ENCODE measurements around the gene ARID1B. TPM values are rescaled to one million over a fixed set of nuclear protein-coding genes. Genes with fewer than 3 reads are reported as not detected.

Gene ARID1B
- total and polyA plus RNA-seq, 8 donors, result 67.6 to 102 (median 99.0) TPM

- ATAC-seq (peak; percentile 62), DNase-seq (peak in 1 of 4 donors; percentile 82)
- intact Hi-C loops (cut with DNase I), result no loop called here
- Histone ChIP-seq H3K36me3 (no peaks in the 10 kb centered on the region), H3K4me3 (peak overlapping the region; percentile 34 to 44), H3K27me3 (peaks cover 27 to 71% of the 10 kb centered on the region in 2 donors), H3K9me3 (no peaks in the 10 kb centered on the region), H3K27ac (no peak overlapping the region), H3K4me1 (peaks cover 11 to 29% of the 10 kb centered on the region in 2 donors)
- TF ChIP-seq, protein P1, sequence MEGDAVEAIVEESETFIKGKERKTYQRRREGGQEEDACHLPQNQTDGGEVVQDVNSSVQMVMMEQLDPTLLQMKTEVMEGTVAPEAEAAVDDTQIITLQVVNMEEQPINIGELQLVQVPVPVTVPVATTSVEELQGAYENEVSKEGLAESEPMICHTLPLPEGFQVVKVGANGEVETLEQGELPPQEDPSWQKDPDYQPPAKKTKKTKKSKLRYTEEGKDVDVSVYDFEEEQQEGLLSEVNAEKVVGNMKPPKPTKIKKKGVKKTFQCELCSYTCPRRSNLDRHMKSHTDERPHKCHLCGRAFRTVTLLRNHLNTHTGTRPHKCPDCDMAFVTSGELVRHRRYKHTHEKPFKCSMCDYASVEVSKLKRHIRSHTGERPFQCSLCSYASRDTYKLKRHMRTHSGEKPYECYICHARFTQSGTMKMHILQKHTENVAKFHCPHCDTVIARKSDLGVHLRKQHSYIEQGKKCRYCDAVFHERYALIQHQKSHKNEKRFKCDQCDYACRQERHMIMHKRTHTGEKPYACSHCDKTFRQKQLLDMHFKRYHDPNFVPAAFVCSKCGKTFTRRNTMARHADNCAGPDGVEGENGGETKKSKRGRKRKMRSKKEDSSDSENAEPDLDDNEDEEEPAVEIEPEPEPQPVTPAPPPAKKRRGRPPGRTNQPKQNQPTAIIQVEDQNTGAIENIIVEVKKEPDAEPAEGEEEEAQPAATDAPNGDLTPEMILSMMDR (IDR thresholded peaks at IDR 0.05), result no peak
Measured at GRCh38 chr6:157236040-157236725, 459.0 kb downstream of the ARID1B start.

- H3K36me3 ChIP-seq, result no peaks in the 10 kb centered on the region
- no peak overlapping the region for H3K4me3 ChIP-seq
- TF ChIP-seq, protein P1 (IDR thresholded peaks at IDR 0.05), result no peak
- peaks cover 27 to 55% of the 10 kb centered on the region in 2 donors for H3K27me3 ChIP-seq
- H3K27ac ChIP-seq, result no peak overlapping the region
- DNase-seq (no peak), ATAC-seq (no peak)
- H3K4me1 ChIP-seq, result peaks cover 11 to 29% of the 10 kb centered on the region in 2 donors
- intact Hi-C loops (cut with DNase I), result no loop called here
- no peaks in the 10 kb centered on the region for H3K9me3 ChIP-seq
Measured at GRCh38 chr6:157238346-157238745, 461.2 kb downstream of the ARID1B start.

GRCh38 chr6:157239148-157239547 is 462.0 kb downstream of the ARID1B start:
- intact Hi-C loops (cut with DNase I), result no loop called here
- Histone ChIP-seq H3K27me3 (peaks cover 26 to 47% of the 10 kb centered on the region in 2 donors), H3K36me3 (no peaks in the 10 kb centered on the region), H3K9me3 (no peaks in the 10 kb centered on the region), H3K4me1 (peaks cover 11 to 29% of the 10 kb centered on the region in 2 donors), H3K4me3 (no peak overlapping the region), H3K27ac (no peak overlapping the region)
- ATAC-seq (no peak), DNase-seq (no peak)
- TF ChIP-seq, protein P1 (IDR thresholded peaks at IDR 0.05), result no peak

DNA sequence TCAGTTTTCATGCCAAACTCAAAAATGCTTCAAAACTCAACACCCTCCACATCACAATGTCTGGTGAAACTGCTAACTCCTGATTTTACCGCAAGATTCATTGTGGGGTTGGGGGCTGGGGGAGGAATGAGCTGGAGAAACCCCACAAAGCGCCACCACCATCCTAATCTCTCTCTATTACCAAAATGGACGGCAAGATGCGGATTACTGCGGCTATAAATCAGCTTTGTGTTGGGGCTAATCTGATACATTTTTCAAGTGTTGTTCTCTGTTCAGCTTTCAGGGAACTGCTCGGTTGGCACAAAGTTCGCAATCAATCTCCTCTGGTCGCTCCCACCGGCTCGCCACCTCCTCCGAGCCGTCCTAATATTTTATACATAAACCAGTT is 462.5 kb downstream of the ARID1B start:
- TF ChIP-seq, protein P1 (IDR thresholded peaks at IDR 0.05), result no peak
- H3K27ac ChIP-seq, result no peak overlapping the region
- no peak overlapping the region for H3K4me3 ChIP-seq
- peaks cover 11 to 29% of the 10 kb centered on the region in 2 donors for H3K4me1 ChIP-seq
- peaks cover 21 to 42% of the 10 kb centered on the region in 2 donors for H3K27me3 ChIP-seq
- ATAC-seq (no peak), DNase-seq (no peak)
- H3K36me3 ChIP-seq, result no peaks in the 10 kb centered on the region
- intact Hi-C loops (cut with DNase I), result no loop called here
- no peaks in the 10 kb centered on the region for H3K9me3 ChIP-seq

DNA sequence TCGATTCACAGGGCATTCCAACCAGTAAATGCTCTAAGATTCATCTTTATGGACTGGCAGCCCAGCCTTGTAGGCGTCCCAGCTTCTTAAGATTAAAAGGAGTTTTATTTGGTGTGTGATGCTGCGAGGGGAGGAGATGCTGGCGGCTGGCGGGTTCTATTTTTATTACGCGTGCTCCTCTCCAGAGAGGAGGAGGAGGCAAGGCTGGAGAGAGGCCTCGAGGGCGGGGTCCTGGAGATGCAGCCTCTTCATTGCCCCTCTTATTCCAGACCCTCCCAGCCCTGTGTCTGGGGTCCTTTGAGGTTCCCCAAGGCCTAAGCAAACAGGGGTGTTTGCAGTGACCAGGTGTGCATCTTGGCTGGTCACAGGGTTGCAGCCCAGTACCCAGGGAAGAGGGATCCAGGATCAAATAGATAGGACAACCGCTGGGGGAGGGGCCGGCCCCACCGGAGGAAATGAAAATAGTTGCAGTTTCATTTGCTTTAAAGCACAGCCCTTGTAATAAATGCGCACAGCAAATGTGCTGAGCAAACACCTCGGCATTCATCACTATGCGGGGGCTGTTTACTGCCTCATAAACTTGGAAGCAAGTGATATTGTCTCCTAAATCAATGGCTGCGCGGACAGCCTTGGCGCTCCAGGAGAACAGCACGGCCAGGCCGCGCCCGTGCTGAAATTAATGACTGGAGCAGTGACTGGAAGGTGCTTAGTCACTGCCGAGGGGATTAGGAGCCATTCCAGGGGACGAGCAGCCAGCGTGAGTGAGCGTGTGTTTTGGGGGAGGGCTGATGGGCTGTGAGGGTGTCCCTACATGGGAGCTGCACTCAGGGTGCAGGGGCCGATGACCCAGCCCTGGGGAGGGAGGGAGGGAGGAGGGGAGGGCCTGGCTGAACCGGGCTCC is 463.1 kb downstream of the ARID1B start:
- Histone ChIP-seq H3K4me3 (peak overlapping the region in 1 of 2 donors; percentile 7), H3K27ac (peak overlapping the region in 1 of 2 donors; percentile 8), H3K4me1 (peaks cover 11 to 24% of the 10 kb centered on the region in 2 donors), H3K27me3 (peaks cover 14 to 36% of the 10 kb centered on the region in 2 donors), H3K36me3 (no peaks in the 10 kb centered on the region), H3K9me3 (no peaks in the 10 kb centered on the region)
- intact Hi-C loops (cut with DNase I), result no loop called here
- ATAC-seq, result peak; percentile 10
- TF ChIP-seq, protein P1 (IDR thresholded peaks at IDR 0.05), result no peak
- no peak for DNase-seq
